Mesendoderm (in vitro differentiated cells): ENCODE results near the gene ERC2.

Experiments
- DNase-seq: peaks from one replicate; pipeline ENCODE4 v3.0.0; 2013
- H2AK5ac ChIP-seq: 2 replicates; pipeline ENCODE4 v1.6.1; 2013; ENCODE audit warnings: low read length, inconsistent platforms
- H2BK120ac ChIP-seq: 2 replicates; pipeline ENCODE4 v1.6.1; 2013; ENCODE audit warnings: low read depth, mild to moderate bottlenecking, low read length, moderate library complexity, mixed read lengths
- H2BK15ac ChIP-seq: replicated peaks from 2 replicates; pipeline ENCODE4 v1.6.1; 2013; ENCODE audit warnings: low read depth, mild to moderate bottlenecking, moderate library complexity
- H2BK5ac ChIP-seq: 2 replicates; pipeline ENCODE4 v1.6.1; 2013; ENCODE audit warnings: low read length, inconsistent platforms
- H3K18ac ChIP-seq: 2 replicates; pipeline ENCODE4 v1.6.1; 2013; ENCODE audit warnings: mild to moderate bottlenecking, low read length, mixed read lengths
- H3K23ac ChIP-seq: one replicate; pipeline ENCODE4 v1.6.1; 2013; ENCODE audit warnings: low read length
- H3K27ac ChIP-seq: 2 replicates; pipeline ENCODE4 v1.5.1; 2013; ENCODE audit warnings: low read depth, mild to moderate bottlenecking, inconsistent platforms, low read length, moderate library complexity
- H3K27me3 ChIP-seq: 2 replicates; pipeline ENCODE4 v1.6.1; 2013; ENCODE audit warnings: low read length, control low read depth, mild to moderate bottlenecking, inconsistent platforms; ENCODE audit not compliant: insufficient read depth, poor library complexity
- H3K36me3 ChIP-seq: 2 replicates; pipeline ENCODE4 v1.6.1; 2013; ENCODE audit warnings: low read length, inconsistent platforms; ENCODE audit not compliant: control insufficient read depth, insufficient read depth
- H3K4ac ChIP-seq: one replicate; pipeline ENCODE4 v1.6.1; 2013; ENCODE audit warnings: low read depth, mild to moderate bottlenecking, low read length, moderate library complexity
- H3K4me1 ChIP-seq: 2 replicates; pipeline ENCODE4 v1.6.1; 2013; ENCODE audit warnings: low read depth, low read length, inconsistent platforms; ENCODE audit not compliant: control insufficient read depth
- H3K4me2 ChIP-seq: 2 replicates; pipeline ENCODE4 v1.6.1; 2013; ENCODE audit warnings: low read length
- H3K4me3 ChIP-seq: 2 replicates; pipeline ENCODE4 v1.5.1; 2013; ENCODE audit warnings: mild to moderate bottlenecking, low read length
- H3K56ac ChIP-seq: one replicate; pipeline ENCODE4 v1.6.1; 2013; ENCODE audit warnings: low read length
- H3K79me1 ChIP-seq: 2 replicates; pipeline ENCODE4 v1.6.1; 2013; ENCODE audit warnings: low read length, inconsistent platforms
- H3K79me2 ChIP-seq: 2 replicates; pipeline ENCODE4 v1.6.1; 2013; ENCODE audit warnings: mild to moderate bottlenecking, low read length; ENCODE audit not compliant: control insufficient read depth, insufficient read depth
- H3K9ac ChIP-seq: 2 replicates; pipeline ENCODE4 v1.6.1; 2013; ENCODE audit warnings: low read length, inconsistent platforms
- H4K5ac ChIP-seq: one replicate; pipeline ENCODE4 v1.6.1; 2013; ENCODE audit warnings: low read length
- H4K8ac ChIP-seq: one replicate; pipeline ENCODE4 v1.6.1; 2013; ENCODE audit warnings: low read depth, mild to moderate bottlenecking, control low read depth, low read length, moderate library complexity
- WGBS: extraction: QIAGEN DNeasy Blood & Tissue Kit; methylation state at CpG from one replicate; pipeline ENCODE4 v1.1.7; 2013; ENCODE audit warnings: low lambda C conversion rate, missing lambda C conversion rate; ENCODE audit not compliant: insufficient coverage; ENCODE audit errors: extremely low coverage; 5-methylcytosine and 5-hydroxymethylcytosine counted together

The ERC2 gene

DNA sequence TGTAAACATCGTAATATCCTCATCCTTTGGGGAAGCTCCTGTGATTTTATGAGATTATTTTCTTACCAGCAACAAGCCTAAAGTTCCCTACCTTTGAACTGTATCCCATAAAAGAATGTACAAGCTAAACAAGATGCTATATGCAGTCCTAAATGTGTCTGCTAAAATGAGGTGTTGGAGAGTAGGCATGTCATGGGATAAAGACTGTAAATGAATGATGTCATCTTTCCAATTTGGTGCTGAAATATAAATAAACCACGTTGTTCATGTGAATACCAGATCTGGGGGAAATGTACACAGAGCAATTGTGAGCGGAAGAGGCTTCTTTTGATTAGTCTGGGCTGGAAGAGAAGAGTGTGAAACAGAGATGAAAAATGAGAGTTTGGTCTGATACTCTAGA is 766.3 kb downstream of the ERC2 start:
- H3K23ac ChIP-seq: no peak overlapping the region
- no peaks in the 10 kb centered on the region for H3K36me3 ChIP-seq
- peaks cover 3% of the 10 kb centered on the region for H3K4me1 ChIP-seq
- no peak overlapping the region for H2BK5ac ChIP-seq
- no CpG with 5 or more reads among the region's 3 CpGs for WGBS
- no peak overlapping the region for H2BK120ac ChIP-seq
- H3K4ac ChIP-seq: no peak overlapping the region
- no peak for DNase-seq
- H4K8ac ChIP-seq: no peak overlapping the region
- H3K4me2 ChIP-seq: no peak overlapping the region
- no peak overlapping the region for H3K4me3 ChIP-seq
- H3K27me3 ChIP-seq: no peaks in the 10 kb centered on the region
- no peak overlapping the region for H3K27ac ChIP-seq
- H3K79me1 ChIP-seq: no peaks in the 10 kb centered on the region
- H4K5ac ChIP-seq: no peak overlapping the region
- no peak overlapping the region for H3K9ac ChIP-seq
- H2BK15ac ChIP-seq: no peak overlapping the region
- H3K56ac ChIP-seq: no peak overlapping the region
- H2AK5ac ChIP-seq: no peak overlapping the region
- H3K18ac ChIP-seq: no peak overlapping the region
- H3K79me2 ChIP-seq: no peaks in the 10 kb centered on the region

DNA sequence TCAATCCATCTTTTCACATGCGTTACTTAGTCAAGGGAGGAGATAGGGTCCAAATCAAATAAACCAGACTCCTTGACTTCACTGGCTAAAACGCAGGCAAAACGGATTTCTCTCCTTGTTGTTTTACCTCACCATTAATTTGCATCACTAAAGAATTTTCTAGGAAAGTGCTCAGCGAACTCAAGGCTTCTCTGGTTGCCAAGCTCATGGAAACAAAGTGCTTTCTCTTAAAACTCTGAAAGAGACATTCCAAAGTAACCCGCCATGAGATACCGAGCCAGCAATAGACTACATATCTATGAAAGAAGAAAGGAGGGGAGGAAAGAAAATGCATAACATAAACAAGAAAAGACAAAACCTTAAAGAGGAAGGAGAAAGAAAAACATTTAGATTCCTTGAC is 769.4 kb downstream of the ERC2 start:
- Histone ChIP-seq H3K27ac (no peak overlapping the region), H3K4me1 (peaks cover 5% of the 10 kb centered on the region), H4K5ac (no peak overlapping the region), H2BK5ac (no peak overlapping the region), H3K18ac (no peak overlapping the region), H3K79me2 (no peaks in the 10 kb centered on the region), H3K36me3 (no peaks in the 10 kb centered on the region), H2BK120ac (no peak overlapping the region), H3K4ac (no peak overlapping the region), H4K8ac (no peak overlapping the region), H3K9ac (no peak overlapping the region), H2BK15ac (no peak overlapping the region), H2AK5ac (no peak overlapping the region), H3K23ac (no peak overlapping the region), H3K4me2 (no peak overlapping the region), H3K56ac (no peak overlapping the region), H3K27me3 (no peaks in the 10 kb centered on the region), H3K79me1 (no peaks in the 10 kb centered on the region), H3K4me3 (no peak overlapping the region)
- no CpG with 5 or more reads among the region's 6 CpGs for WGBS
- DNase-seq: peak; percentile 36

DNA sequence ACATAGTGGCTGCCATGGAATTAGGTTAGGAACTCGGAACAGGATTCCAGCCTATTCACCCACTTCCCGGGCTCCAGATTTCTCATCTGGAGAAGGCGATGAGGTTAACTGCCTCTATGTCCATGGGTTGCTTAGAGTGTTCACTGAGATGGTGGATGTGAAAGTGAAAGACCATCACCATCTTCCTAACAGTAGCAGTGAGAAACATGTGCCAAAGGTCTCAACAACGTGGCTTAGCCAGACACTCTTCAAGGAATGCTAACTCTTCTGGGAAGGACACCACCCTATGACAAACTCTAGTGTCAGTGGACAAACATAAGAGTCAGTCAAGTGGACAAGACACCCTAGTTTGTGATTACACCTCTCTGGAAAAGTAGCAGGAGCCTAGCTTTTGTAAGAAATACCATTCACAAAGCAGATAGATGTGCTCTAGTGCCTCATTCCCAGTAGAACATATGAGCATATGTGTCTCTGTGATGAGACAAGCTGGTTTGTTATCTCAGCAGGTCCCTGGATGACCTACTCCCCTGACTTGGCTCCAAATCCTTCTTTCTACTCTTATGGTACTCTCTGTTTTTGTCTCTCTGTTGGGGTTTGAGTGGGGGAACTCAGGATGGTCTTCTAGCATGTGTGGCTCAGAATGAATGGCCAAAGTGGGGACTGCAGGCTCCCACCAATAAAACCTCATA is 770.9 kb downstream of the ERC2 start:
- Histone ChIP-seq H3K4me1 (peaks cover 5% of the 10 kb centered on the region), H3K36me3 (no peaks in the 10 kb centered on the region), H2BK120ac (no peak overlapping the region), H3K79me1 (no peaks in the 10 kb centered on the region), H3K27ac (no peak overlapping the region), H3K79me2 (no peaks in the 10 kb centered on the region), H2BK5ac (no peak overlapping the region), H3K9ac (no peak overlapping the region), H4K5ac (no peak overlapping the region), H3K56ac (no peak overlapping the region), H3K23ac (no peak overlapping the region), H3K4me2 (no peak overlapping the region), H3K4ac (no peak overlapping the region), H3K4me3 (no peak overlapping the region), H4K8ac (no peak overlapping the region), H3K27me3 (no peaks in the 10 kb centered on the region), H2AK5ac (no peak overlapping the region), H3K18ac (no peak overlapping the region), H2BK15ac (no peak overlapping the region)
- no peak for DNase-seq
- WGBS: no CpG with 5 or more reads among the region's 4 CpGs

DNA sequence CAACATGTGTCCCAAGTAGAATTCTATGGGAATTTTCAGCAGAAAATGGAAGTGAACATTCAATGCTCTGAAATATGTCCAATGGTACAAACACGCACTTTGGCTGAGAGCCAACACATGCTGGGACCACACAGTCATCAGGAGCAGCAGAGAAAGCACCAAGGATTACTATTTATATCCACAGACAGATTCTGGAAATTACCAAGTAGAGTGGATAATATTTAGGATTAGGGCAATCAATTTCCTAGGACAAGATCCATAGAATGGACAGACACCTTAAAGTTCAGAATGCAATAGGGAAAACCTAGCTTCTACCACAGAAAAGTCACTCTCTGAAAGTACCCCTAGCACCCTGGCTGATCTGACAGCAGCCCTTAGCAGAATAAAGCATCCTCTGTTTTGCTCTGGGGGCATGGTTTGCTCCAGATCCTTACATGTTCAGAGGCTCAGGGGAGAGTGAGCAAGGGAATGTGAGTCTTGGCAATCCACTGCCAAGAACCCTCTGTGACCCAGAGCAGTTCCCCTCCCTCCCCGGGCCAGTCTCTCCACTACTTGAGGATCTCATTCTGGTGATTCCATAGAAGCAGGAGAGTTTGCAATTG is 775.2 kb downstream of the ERC2 start:
- Histone ChIP-seq H2BK5ac (no peak overlapping the region), H3K27me3 (no peaks in the 10 kb centered on the region), H4K8ac (no peak overlapping the region), H3K4me1 (peaks cover 5% of the 10 kb centered on the region), H3K18ac (no peak overlapping the region), H2BK120ac (no peak overlapping the region), H3K27ac (no peak overlapping the region), H3K79me1 (no peaks in the 10 kb centered on the region), H2BK15ac (no peak overlapping the region), H3K4me2 (no peak overlapping the region), H3K79me2 (no peaks in the 10 kb centered on the region), H3K4ac (no peak overlapping the region), H3K9ac (no peak overlapping the region), H3K4me3 (no peak overlapping the region), H3K36me3 (no peaks in the 10 kb centered on the region), H3K23ac (no peak overlapping the region), H4K5ac (no peak overlapping the region), H3K56ac (no peak overlapping the region), H2AK5ac (no peak overlapping the region)
- WGBS: no CpG with 5 or more reads among the region's 2 CpGs
- no peak for DNase-seq

DNA sequence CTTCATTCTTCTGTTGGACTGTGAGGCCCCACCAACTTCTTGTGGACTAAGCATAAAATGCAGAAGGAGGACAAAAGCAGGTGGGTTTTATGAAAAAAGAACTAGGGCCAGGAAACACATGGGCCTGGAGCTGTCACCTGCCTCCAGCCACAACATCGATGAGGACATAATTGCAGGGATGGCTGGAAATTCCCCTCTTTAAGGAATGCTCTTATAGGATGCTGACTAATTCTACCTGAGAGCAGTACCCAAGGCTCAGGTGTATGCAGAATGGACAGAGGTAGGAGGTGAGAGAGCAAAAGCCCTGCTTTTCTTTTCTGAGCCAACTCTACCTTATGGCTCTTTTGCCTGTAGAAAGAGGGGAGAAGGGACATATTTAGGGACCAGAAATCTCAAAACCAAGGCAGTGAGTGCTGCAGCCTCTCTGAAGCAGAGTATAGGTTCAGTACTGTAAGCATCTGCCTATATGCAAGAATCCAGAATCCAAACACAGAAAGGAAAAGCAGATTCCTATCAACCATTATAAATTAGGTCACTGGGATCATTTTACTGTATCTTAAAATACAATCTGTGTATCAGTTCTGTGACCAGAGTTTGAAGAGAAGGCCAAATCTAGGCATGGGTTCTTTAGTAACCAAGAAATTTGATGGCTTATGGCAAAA is 775.8 kb downstream of the ERC2 start:
- Histone ChIP-seq H4K5ac (no peak overlapping the region), H3K56ac (no peak overlapping the region), H3K4me2 (no peak overlapping the region), H3K23ac (no peak overlapping the region), H3K27me3 (no peaks in the 10 kb centered on the region), H3K18ac (no peak overlapping the region), H2BK120ac (no peak overlapping the region), H2AK5ac (no peak overlapping the region), H3K79me2 (no peaks in the 10 kb centered on the region), H3K4ac (no peak overlapping the region), H2BK15ac (no peak overlapping the region), H3K27ac (no peak overlapping the region), H3K4me1 (peaks cover 6% of the 10 kb centered on the region), H3K79me1 (no peaks in the 10 kb centered on the region), H4K8ac (no peak overlapping the region), H3K4me3 (no peak overlapping the region), H2BK5ac (no peak overlapping the region), H3K36me3 (no peaks in the 10 kb centered on the region), H3K9ac (no peak overlapping the region)
- no CpG with 5 or more reads among the region's 1 CpG for WGBS
- DNase-seq: no peak
